GM23338 (cell line): ENCODE measurements around the gene KRT81. TPM values are rescaled to one million over a fixed set of nuclear protein-coding genes. Genes with fewer than 3 reads are reported as not detected.

Source experiments
- ATAC-seq: fragments of 200-7000 bp; cut with Tn5 transposase; 3 replicates; pipeline ENCODE4 v1.9.1; 2020
- DNase-seq: peaks from one replicate; pipeline ENCODE4 v3.0.0-alpha.2; 2015; ENCODE audit warnings: low spot score
- H2AFZ ChIP-seq: fragments of 200-600 bp; sonication (generic); 2 replicates; pipeline ENCODE4 v1.8.0; 2016; ENCODE audit warnings: antibody characterized with exemption, mild to moderate bottlenecking, moderate library complexity
- H3F3A ChIP-seq: fragments of 200-600 bp; sonication (generic); replicated peaks from 2 replicates; pipeline ENCODE4 v1.8.0; 2017; ENCODE audit warnings: antibody characterized with exemption, mixed run types, low read depth
- H3K27ac ChIP-seq: fragments of 200-600 bp; sonication (generic); 2 replicates; pipeline ENCODE4 v1.6.1; 2016; ENCODE audit warnings: low read depth
- H3K27me3 ChIP-seq: fragments of 200-600 bp; sonication (generic); 2 replicates; pipeline ENCODE4 v1.8.0; 2016; ENCODE audit warnings: mild to moderate bottlenecking, mixed run types, moderate library complexity; ENCODE audit not compliant: insufficient read depth
- H3K36me3 ChIP-seq: fragments of 200-600 bp; sonication (generic); 2 replicates; pipeline ENCODE4 v1.8.0; 2016; ENCODE audit warnings: mild to moderate bottlenecking; ENCODE audit not compliant: insufficient read depth
- H3K4me1 ChIP-seq: fragments of 200-600 bp; sonication (generic); 2 replicates; pipeline ENCODE4 v1.8.0; 2016; ENCODE audit warnings: mild to moderate bottlenecking, moderate library complexity; ENCODE audit not compliant: insufficient read depth
- H3K4me2 ChIP-seq: fragments of 200-600 bp; sonication (generic); 2 replicates; pipeline ENCODE4 v1.7.1; 2017; ENCODE audit warnings: mixed run types
- H3K4me3 ChIP-seq: fragments of 200-600 bp; sonication (generic); 2 replicates; pipeline ENCODE4 v1.6.1; 2016; ENCODE audit warnings: mixed run types
- H3K79me2 ChIP-seq: fragments of 200-600 bp; sonication (generic); replicated peaks from 2 replicates; pipeline ENCODE4 v1.8.0; 2017; ENCODE audit warnings: mild to moderate bottlenecking; ENCODE audit not compliant: insufficient read depth
- H3K9me2 ChIP-seq: fragments of 200-600 bp; sonication (generic); 2 replicates; pipeline ENCODE4 v1.8.0; 2017; ENCODE audit not compliant: insufficient read depth
- H4K20me1 ChIP-seq: fragments of 200-600 bp; sonication (generic); replicated peaks from 2 replicates; pipeline ENCODE4 v1.8.0; 2017; ENCODE audit warnings: mild to moderate bottlenecking; ENCODE audit not compliant: insufficient read depth
- H3K27ac Mint-ChIP-seq: 2 replicates; pipeline ENCODE4 v1.8.0; 2020; ENCODE audit warnings: inconsistent platforms, mild to moderate bottlenecking, moderate library complexity, mixed read lengths
- H3K27me3 Mint-ChIP-seq: 3 replicates; pipeline ENCODE4 v1.8.0; 2022; ENCODE audit warnings: low read depth, mild to moderate bottlenecking, moderate library complexity, mixed read lengths, inconsistent platforms; ENCODE audit not compliant: insufficient read depth, poor library complexity
- H3K36me3 Mint-ChIP-seq: 3 replicates; pipeline ENCODE4 v1.8.0; 2021; ENCODE audit warnings: low read depth, mild to moderate bottlenecking, inconsistent platforms, moderate library complexity, mixed read lengths
- H3K4me1 Mint-ChIP-seq: 3 replicates; pipeline ENCODE4 v1.8.0; 2020; ENCODE audit warnings: mild to moderate bottlenecking, inconsistent platforms, mixed read lengths
- H3K4me3 Mint-ChIP-seq: 3 replicates; pipeline ENCODE4 v1.8.0; 2021; ENCODE audit warnings: moderate library complexity, mild to moderate bottlenecking, inconsistent platforms, mixed read lengths
- H3K9me3 Mint-ChIP-seq: 3 replicates; pipeline ENCODE4 v1.8.0; 2020; ENCODE audit warnings: moderate library complexity, mild to moderate bottlenecking, inconsistent platforms, mixed read lengths
- CREB1 ChIP-seq: fragments of 250-450 bp; sonication (Bioruptor Pico); IDR thresholded peaks from 2 replicates; pipeline ENCODE4 v1.5.0; 2020; ENCODE audit warnings: low read depth, mild to moderate bottlenecking, moderate library complexity
- EZH2 ChIP-seq: fragments of 200-600 bp; sonication (generic); IDR thresholded peaks from one replicate; pipeline ENCODE4 v1.8.0; 2017; ENCODE audit warnings: antibody characterized with exemption, mild to moderate bottlenecking, low read depth; ENCODE audit not compliant: unreplicated experiment
- EZH2phosphoT487 ChIP-seq: fragments of 200-600 bp; sonication (generic); IDR thresholded peaks from one replicate; pipeline ENCODE4 v1.8.1; 2018; ENCODE audit warnings: antibody characterized with exemption; ENCODE audit not compliant: unreplicated experiment
- JUNB ChIP-seq: IDR thresholded peaks from one replicate; pipeline ENCODE4 v1.6.1; 2016; ENCODE audit warnings: antibody characterized with exemption; ENCODE audit not compliant: unreplicated experiment
- POLR2AphosphoS5 ChIP-seq: IDR thresholded peaks from 2 replicates; pipeline ENCODE4 v1.6.1; 2016; ENCODE audit warnings: antibody characterized with exemption, low read depth
- REST ChIP-seq: IDR thresholded peaks from one replicate; pipeline ENCODE4 v1.6.1; 2018; ENCODE audit warnings: antibody characterized with exemption; ENCODE audit not compliant: unreplicated experiment
- STAT1 ChIP-seq: IDR thresholded peaks from one replicate; pipeline ENCODE4 v1.6.1; 2016; ENCODE audit warnings: antibody characterized with exemption; ENCODE audit not compliant: unreplicated experiment
- ZNF331 ChIP-seq: fragments of 250-450 bp; sonication (Bioruptor Pico); IDR thresholded peaks from 2 replicates; pipeline ENCODE4 v1.5.0; 2020; ENCODE audit warnings: low read depth, mild to moderate bottlenecking, moderate library complexity
- polyA plus RNA-seq: library from polyadenylated mRNA; unstranded; fragments of >200 nt; fragmentation: Nextera tagmentation; extraction: Ambion mirVana; gene quantifications from 2 replicates; pipeline ENCODE4 v1.2.1, GENCODE V29; 2016
- total RNA-seq: library from RNA; depleted of rRNA; stranded (reverse); fragments of >200 nt; shearing (Covaris generic); gene quantifications from 2 replicates; pipeline ENCODE4 v1.2.3, GENCODE V29; 2014
- TF ChIP-seq, protein P1 (sequence below), 2 experiments: fragments of 200-600 bp in 1 of 2; sonication (generic) in 1 of 2; conservative IDR thresholded peaks; 2 replicates each; pipeline versions ENCODE4 v1.5.1 to v1.6.1; 2016 to 2017; ENCODE audit warnings: antibody characterized with exemption in 2 of 2, low read depth in 2 of 2, mild to moderate bottlenecking in 2 of 2, moderate library complexity in 1 of 2
- TF ChIP-seq, protein P2 (sequence below): IDR thresholded peaks from 2 replicates; pipeline ENCODE4 v1.6.1; 2016; ENCODE audit warnings: antibody characterized with exemption

The KRT81 gene
- total and polyA plus RNA-seq, 2 experiments from 2014 or later, result not detected

DNA sequence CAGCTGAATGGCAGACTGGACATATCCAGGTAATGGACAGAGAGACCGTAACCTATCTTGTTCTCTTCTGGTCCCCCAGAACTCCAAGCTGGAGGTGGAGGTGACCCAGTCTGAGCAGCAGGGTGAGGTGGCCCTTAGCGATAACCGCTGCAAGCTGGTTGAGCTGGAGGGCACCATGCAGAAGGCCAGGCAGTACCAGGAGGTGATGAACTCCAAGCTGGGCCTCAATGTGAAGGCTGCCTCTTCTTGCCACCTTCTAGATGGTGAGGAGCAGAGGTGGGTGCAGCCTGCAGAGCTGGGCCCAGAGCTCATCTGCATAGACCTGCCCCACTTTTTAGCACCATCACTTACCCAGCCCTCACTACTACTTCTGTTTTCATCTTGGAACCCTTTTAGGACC, 24.1 kb downstream of the KRT81 start:
- H3K4me1 Mint-ChIP-seq, result no peaks in the 10 kb centered on the region
- no peak overlapping the region for H3K4me3 Mint-ChIP-seq
- Histone ChIP-seq H3F3A (no peaks in the 10 kb centered on the region), H3K36me3 (no peaks in the 10 kb centered on the region), H4K20me1 (no peaks in the 10 kb centered on the region), H3K4me1 (no peaks in the 10 kb centered on the region), H3K27me3 (no peaks in the 10 kb centered on the region), H2AFZ (no peak overlapping the region), H3K4me2 (no peak overlapping the region), H3K79me2 (no peaks in the 10 kb centered on the region), H3K27ac (no peak overlapping the region), H3K9me2 (peaks cover 9% of the 10 kb centered on the region; the same call in 1 of the 2 replicates), H3K4me3 (no peak overlapping the region)
- H3K27ac Mint-ChIP-seq, result no peak overlapping the region
- peaks cover 8% of the 10 kb centered on the region; the same call in 2 of the 3 replicates for H3K9me3 Mint-ChIP-seq
- H3K36me3 Mint-ChIP-seq, result no peaks in the 10 kb centered on the region
- TF ChIP-seq EZH2 (no peak), POLR2AphosphoS5 (no peak), JUNB (no peak), ZNF331 (CRISPR knock-in tag) (no peak)
- TF ChIP-seq, protein P1, sequence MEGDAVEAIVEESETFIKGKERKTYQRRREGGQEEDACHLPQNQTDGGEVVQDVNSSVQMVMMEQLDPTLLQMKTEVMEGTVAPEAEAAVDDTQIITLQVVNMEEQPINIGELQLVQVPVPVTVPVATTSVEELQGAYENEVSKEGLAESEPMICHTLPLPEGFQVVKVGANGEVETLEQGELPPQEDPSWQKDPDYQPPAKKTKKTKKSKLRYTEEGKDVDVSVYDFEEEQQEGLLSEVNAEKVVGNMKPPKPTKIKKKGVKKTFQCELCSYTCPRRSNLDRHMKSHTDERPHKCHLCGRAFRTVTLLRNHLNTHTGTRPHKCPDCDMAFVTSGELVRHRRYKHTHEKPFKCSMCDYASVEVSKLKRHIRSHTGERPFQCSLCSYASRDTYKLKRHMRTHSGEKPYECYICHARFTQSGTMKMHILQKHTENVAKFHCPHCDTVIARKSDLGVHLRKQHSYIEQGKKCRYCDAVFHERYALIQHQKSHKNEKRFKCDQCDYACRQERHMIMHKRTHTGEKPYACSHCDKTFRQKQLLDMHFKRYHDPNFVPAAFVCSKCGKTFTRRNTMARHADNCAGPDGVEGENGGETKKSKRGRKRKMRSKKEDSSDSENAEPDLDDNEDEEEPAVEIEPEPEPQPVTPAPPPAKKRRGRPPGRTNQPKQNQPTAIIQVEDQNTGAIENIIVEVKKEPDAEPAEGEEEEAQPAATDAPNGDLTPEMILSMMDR (conservative IDR thresholded peaks at IDR 0.05; ENCODE audit: low read depth in 2 of 2), result no peak
- ATAC-seq (no peak), DNase-seq (no peak)
- H3K27me3 Mint-ChIP-seq, result peaks cover 2% of the 10 kb centered on the region

DNA sequence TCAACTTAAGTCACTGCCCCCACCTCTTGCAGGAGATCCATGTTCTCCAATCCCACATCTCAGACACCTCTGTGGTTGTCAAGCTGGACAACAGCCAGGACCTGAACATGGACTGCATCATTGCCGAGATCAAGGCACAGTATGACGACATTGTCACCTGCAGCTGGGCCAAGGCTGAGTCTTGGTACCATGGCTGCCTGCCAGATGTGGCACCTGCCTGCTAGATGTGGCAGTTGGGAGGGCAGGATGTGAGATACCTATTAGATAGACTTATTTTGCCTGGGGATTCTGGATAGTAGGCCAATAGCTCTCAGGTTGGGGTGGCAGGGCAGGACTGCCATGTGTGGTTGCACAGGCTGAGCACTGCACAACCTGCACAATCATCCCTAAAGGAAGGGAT, 24.8 kb downstream of the KRT81 start:
- Mint-ChIP-seq H3K27me3 (peaks cover 2% of the 10 kb centered on the region), H3K9me3 (peaks cover 11% of the 10 kb centered on the region), H3K4me1 (no peaks in the 10 kb centered on the region), H3K27ac (no peak overlapping the region), H3K36me3 (no peaks in the 10 kb centered on the region; the same call in 2 of the 3 replicates), H3K4me3 (no peak overlapping the region)
- no peaks in the 10 kb centered on the region for H3K4me1 ChIP-seq
- H3F3A ChIP-seq, result no peaks in the 10 kb centered on the region
- ATAC-seq (no peak), DNase-seq (no peak)
- peaks cover 9% of the 10 kb centered on the region; the same call in 1 of the 2 replicates for H3K9me2 ChIP-seq
- H3K27ac ChIP-seq, result no peak overlapping the region
- no peak overlapping the region for H3K4me2 ChIP-seq
- no peaks in the 10 kb centered on the region for H3K36me3 ChIP-seq
- no peaks in the 10 kb centered on the region for H4K20me1 ChIP-seq
- H3K79me2 ChIP-seq, result no peaks in the 10 kb centered on the region
- H3K27me3 ChIP-seq, result no peaks in the 10 kb centered on the region
- H3K4me3 ChIP-seq, result no peak overlapping the region
- no peak overlapping the region for H2AFZ ChIP-seq
- TF ChIP-seq, protein P1 (conservative IDR thresholded peaks at IDR 0.05; ENCODE audit: low read depth in 2 of 2), result no peak
- no peak for TF ChIP-seq POLR2AphosphoS5
- no peak for TF ChIP-seq EZH2phosphoT487
- no peak for TF ChIP-seq EZH2
- TF ChIP-seq REST, result no peak
- TF ChIP-seq STAT1, result no peak
- no peak for TF ChIP-seq CREB1 (CRISPR knock-in tag)
- TF ChIP-seq JUNB, result no peak
- TF ChIP-seq, protein P2, sequence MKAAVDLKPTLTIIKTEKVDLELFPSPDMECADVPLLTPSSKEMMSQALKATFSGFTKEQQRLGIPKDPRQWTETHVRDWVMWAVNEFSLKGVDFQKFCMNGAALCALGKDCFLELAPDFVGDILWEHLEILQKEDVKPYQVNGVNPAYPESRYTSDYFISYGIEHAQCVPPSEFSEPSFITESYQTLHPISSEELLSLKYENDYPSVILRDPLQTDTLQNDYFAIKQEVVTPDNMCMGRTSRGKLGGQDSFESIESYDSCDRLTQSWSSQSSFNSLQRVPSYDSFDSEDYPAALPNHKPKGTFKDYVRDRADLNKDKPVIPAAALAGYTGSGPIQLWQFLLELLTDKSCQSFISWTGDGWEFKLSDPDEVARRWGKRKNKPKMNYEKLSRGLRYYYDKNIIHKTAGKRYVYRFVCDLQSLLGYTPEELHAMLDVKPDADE, result no peak
